HG03571 (cell line): Measurements from ENCODE around the gene KIF1A.
"Not testable (repeated sequence)": the region's sequence is repeated elsewhere in the genome, so short reads cannot be mapped to it uniquely, and the experiment has no call there.

Experiments
- ATAC-seq: cut with Tn5 transposase; IDR thresholded peaks from one replicate; pipeline ENCODE4 v1.9.1; 2021; ENCODE audit not compliant: unreplicated experiment

The KIF1A gene

DNA sequence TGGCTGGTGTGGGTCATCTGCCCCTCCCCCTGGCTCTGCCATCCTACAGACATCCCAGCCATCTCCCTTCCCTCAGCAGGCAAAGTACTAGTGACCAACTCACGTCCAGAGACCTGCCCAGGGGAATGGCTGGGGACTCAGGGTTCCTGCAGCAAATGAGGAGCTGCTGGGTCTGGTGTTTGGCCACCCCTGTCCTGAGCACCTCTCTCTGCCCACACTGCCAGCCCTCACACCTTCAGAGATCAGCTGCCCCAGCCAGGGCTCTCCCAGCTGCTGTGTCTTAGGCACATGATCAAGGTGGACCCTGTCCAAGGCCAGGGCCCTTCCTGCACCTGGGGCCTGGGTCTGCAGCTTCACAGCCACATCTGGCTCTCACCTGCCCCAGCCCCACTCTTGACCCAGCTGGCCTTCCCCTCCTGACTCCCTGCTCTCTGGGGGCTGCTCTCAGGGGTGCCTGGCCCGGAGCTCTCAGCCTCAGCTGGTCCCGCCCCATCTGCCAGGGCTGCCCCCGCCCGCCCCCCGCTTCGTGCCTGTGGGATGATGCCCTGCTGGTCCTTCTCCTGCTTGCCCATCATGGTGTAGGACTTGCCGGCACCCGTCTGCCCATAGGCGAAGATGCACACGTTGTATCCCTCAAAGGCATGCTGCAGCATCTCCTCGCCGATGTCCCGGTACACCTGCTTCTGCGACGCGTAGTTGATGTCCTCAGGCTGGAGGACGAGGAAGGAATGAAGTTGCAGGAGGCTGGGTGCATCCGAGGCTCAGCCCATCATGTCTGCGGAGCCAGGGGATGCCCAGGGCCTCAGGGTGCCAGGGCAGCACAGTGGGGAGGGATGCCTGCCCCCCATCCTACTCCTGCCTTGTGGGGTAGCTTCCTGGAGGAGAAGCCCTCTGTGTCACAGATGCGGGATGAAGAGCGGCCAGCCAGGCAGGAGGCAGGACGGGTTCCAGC lies 32.2 kb downstream of the KIF1A start:
- no peak for ATAC-seq

DNA sequence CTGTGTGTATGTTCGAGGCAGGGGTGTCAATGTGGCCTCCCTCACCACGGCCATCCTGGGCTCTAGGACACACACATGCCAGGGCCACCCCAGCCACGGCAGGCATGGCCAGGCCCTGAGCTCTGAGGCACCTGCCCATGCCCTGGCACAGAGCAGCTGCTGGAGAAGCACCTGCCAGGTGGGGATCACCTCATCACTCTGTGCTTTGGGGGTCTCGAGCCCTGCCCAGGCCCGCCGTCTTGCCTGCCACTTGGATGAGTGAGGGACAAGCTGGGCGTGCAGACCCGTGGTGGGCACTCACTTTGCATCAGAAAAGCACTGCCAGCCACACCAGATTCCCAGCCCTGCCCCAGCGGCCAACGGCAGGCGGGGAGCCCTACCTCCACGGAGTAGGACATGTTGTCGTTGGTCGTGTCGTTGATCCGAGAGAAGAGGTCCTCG lies 33.1 kb downstream of the KIF1A start:
- ATAC-seq: no peak

DNA sequence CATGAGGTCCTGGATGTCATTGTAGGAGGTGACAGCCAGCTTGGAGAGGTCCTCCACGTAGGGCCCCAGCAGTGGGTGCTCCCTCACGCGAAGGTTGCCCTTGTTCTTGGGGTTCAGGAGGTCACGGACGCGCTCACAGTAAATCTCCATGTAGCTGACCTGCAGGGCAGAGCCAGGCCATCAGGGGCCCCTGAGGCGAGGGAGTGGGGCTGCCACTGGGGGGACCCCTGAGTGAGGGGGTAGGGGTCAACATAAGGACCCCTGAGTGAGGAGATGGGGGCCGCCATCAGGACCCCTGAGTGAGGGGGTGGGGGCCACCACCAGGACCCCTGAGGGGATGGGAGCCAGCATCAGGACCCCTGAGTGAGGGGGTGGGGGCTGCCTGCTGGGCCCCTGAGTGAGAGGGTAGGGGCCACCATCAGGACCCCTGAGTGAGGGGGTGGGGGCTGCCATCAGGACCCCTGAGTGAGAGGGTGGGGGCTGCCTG lies 33.6 kb downstream of the KIF1A start:
- no peak for ATAC-seq

DNA sequence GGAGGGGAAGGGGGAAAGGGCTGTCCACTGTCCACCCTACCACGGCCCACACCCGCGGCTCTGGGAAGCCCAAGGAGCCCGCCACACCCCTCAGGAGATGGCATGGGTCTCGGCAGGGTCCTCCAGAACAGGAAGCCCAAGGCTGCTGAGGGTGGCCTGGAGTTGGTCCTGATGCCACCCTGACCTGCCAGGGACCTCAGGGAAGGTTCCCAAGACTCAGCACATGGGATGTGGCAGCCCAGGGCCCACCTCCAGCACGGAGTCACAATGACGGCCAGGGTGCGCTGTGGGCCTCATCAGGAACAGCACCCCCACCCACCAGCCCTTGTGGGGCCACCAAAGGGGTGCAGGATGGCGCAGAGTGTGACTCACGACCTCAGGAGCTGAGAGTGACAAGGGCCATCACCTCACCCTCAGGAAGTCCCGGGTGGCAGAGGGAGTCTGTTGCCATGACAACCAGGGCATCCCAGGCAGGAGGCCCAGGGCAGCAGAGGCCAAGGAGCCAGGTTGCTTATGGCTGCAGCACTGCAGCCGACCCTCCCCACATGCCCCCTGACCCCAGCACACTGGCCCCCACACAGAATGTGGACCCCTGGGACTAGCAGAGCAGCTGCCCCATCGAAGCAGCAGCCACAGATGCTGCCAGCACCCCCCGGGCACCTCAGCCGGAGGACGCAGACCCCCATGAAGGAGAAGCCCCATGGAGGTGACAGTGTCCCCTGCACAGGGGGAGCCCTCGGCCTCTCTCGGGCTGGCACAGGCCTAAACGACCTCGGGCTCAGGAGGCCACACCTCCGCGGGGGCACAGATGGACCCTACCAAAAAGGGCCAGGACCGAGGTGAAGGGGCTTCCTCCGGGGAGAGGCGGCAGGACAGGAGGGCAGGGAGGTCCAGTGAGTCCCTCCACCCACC lies 34.3 kb downstream of the KIF1A start:
- no peak for ATAC-seq

DNA sequence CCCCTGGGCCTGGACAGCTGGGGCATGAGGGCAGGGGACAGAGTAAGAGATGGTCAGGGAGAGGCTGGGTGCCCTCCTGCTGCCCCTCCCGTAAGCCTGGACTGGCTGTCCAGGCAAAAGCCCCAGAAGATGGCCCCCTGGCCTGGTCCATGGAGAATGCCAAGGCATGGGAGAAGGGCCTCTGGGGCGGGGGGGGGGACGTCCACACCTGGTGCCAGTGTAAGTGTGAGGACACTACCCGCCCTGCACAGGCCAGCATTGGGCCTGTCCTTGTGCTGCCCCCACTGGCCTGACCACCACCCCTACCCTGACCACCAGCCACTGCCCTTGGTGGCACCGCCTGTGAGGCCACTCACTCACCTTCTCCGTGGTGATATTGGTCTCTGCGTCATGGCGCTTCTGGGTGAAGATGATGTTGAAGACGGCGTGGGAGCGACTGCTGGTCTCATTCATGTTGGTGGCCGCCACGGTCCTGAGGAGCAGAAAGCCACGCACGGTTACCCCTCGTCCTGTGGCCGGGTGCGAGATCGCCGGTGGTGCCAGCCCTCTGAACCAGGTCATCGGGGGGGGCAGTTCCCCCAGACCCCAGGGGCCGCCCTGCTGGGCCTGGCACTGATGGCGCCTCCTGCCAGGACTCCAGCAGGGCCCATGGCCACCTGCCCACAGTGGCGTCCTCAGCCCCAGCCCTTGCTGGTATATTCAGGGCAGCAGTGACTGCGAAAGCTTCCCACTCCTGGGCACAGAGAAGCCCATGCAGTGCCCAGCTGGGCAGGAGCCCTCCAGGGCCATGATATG lies 35.2 kb downstream of the KIF1A start:
- no peak for ATAC-seq

DNA sequence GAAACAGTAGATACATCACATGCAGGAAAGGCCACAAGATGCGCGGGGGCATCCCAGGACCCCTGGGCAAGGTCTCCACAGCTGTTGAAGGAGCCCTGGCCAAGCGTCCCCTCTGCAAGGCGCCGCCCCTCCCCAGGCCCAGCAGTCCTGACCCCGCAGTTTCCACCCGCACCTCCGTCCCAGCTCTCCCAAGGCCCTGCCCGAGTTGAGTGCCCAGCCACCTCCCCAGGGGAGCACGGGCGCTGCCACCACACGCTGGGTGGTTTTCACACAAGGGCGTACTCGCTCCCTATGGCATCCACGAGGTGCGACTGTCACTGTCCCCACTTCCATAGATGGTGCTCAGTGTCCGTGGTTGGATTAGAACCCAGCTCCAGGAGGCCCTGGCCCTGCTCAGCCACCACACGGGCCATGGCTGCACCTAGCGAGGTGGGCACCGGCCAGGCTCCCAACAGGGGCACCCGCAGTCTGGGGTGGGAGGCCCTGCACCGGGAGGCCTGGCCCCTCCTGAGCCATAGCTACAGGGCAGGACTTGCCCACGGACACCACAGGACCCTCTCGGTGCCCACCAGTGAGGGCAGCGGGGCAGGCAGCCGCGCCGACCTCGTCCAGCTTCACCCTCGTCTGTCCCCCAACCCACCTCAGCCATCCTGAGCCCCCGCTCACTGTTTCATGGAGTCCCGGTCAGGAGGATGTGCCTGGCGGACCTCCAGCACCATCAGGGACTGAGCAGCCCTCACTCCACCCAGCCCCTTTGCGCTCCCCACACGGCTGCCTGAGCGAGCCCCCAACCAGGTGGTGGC lies 36.0 kb downstream of the KIF1A start:
- ATAC-seq: no peak

DNA sequence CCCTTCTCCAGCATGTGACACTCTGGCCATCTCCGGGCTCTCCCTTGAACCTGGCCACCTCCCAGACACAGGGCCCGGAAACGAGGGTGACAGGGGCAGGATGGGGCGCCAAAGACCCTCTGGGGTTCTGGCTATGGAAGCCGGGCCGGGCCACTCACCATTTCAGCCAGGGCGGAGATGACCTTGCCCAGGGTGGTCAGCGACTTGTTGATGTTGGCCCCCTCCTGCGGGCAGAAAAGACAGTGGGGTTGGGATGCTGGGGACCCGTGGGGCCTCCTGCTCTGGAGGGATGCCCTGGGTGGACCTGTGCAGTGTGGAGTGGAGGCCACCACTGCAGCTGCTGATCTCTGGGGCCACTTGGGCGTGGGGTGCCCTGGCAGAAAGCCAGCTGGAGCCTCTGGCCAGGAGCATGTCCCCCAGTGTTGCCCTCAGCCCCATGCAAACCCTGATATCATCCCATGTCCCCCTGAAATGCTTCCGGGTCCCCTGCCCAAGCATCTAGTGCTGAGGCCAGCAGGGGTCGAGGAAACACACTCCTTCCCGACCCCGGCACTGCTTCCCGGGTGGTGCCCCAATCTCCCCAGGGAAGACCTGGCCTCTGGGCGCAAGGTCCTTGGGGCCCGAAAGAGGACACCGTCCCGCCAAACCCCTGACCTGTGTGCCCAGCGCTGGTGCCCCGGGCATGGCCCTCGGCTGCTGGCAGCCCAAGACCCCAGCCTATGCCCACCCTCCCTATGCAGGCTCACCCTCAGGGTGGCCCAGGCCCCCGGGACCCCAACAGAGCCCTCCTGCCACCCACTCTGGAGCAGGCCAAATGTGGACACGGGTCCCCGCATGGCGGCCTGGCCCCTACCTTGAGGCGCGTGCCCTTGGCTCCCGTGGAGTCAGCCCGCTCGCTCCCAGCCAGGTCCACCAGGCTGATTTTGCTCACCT lies 36.9 kb downstream of the KIF1A start:
- ATAC-seq: no peak

DNA sequence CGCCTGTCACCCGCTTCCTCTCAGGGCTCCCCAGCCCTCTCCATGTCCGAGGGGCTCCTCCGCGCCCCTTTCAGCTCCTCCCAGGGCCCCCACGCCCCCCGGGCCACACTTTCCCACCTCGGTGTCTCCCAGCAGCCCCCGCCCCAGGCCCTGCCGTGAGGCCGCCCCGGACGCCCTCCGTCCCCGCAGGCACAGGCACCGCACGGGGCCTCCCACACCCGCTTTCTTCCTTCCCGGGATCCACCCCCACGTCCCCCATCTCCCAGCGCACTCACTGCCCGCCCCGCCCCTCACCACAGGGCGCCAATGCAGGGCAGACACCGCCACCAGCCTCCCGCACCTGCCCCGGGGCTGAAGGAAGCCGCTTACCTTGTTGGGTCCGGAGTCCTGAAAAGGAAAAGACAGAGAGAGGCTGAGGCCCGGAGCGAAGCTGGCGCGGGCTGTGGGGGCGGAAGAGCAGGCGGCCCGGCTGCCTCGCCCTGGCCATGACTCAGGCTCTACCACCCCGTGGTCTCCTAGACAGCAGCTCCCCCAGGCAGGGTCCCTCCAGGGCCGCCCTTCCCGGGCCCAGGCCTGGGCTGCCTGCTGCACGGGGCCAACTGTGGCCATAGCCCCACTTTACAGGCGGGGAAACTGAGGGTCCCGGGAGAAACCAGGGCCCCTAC lies 37.7 kb downstream of the KIF1A start:
- ATAC-seq: no peak

DNA sequence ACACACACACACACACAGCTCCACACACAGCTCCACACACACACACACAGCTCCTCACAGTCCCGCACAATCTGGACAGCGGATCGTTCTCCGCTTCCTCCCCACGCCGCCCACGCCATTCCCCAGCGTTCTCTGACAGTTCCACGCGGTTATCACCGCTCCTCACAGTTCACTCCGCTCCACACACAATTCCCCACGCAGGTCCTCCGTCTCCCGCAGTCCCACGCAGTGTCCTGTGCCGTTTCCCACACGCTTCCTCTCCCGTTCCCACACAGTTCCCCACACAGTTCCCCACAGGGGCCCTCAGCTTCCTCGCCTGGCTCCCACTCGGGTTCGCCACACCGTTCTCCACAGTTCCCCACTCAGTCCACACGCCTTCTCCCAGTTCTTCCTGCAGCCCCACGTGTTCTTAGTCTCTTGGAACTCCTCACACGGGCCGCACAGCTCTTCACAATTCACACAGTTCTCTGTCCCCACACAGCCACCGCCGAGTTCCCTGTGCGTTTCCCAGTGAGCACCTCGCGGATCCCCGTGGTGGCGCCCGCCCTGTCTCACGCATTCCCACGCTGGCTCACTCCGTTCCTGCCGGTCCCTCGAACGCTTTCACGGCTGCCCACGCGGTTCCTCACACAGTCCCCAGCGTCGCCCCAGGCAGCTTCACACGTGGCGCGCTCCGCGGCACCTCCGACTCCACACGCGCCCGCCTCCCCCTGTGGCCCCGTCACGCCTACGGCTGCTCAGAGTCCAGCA lies 38.4 kb downstream of the KIF1A start:
- ATAC-seq: no peak

DNA sequence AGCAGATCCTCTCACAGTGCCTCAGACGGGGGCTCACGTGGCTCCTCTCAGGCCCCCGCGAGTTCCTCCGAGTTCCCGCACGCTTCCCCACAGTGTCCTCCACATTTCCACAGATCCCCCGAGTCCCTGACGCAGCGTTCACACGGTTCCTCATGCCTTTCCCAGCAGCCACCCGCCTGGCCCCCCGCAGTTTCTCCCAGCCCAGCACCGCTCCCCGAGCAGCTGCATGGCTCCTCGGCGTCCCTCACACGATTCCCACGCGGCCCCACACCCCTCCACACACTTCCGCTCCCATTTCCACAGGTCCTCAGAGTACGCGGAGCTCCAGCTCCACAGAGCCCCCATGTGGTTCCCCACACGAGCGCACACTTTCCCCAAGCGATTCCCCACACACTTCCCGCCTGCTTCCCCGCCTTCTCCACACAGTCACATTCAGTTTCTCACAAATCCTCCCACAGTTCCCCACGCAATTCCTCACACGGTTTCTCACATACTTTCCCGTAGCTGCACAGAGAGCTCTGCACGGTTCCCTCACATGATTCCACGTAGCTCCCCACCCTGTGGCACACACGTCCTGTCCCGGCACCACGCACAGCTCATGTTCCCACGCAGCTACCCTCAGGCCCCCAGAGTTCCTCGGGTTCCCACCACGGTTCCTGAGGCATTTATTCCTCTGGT lies 39.9 kb downstream of the KIF1A start:
- no peak for ATAC-seq

DNA sequence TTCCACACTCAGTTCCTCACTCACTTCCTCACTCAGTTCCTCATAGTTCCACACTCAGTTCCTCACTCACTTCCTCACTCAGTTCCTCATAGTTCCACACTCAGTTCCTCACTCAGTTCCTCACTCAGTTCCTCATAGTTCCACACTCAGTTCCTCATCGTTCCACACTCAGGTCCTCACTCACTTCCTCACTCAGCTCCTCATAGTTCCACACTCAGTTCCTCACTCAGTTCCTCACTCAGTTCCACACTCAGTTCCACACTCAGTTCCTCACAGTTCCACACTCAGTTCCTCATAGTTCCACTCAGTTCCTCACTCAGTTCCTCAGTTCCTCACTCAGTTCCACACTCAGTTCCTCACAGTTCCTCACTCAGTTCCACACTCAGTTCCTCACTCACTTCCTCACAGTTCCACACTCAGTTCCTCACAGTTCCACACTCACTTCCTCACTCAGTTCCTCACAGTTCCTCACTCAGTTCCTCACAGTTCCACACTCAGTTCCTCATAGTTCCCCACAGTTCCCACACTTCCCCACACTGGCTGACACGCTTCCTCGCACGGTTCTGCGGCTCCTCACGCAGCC lies 40.7 kb downstream of the KIF1A start:
- ATAC-seq: not testable (repeated sequence)

DNA sequence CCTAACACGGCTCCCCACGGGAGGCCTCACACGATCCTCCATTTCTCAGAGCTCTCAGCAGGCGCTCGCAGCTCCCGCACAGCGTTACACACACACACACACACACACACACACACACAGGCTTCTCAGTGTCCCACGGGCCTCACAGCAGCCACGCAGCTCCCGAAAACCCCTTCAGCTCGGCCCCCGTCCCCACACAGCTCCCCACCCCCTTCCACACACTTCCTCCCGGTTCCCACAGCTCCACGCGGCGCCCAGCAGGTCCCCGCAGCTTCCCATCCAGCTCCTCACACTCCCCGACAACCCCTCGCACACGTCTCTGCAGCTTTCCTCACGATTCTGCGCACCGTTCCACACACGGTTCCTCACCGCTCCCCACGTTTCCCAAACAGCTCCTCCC lies 41.6 kb downstream of the KIF1A start:
- ATAC-seq: no peak

DNA sequence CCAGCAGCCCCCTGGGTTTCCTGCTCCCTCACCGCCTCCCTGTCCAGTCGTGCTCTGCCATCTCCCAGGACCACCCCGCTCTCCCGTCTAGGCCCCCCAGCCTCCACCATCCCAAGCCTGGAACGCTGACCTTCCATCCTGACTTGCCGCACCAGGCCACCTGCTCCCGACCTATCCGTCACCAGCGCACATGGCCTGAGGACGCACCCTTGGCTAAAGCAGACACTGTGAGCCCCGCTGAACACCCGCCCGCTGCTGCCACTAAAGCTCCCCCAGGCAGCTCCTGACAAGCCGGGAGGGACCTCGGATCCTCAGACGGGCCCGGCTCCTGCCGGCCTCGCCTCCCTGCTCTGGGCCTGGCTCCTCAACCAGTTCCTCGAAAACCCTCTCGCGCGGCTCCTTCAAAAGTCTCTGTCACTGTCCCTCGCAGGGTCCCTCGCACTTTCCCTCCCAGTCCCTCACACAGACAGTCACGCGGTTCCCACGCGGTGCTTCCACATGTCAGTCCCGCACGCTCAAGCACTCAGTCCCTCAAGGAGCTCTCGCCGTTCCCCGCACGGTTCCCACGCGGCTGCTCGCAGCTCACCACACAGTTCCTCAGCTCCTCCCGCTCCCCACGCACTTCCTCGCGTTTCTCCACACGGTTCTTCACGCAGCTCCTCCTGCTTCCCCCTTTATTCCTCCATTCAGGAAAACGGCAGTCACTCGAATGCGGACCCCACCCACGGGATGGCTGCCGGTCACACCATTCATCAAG lies 42.4 kb downstream of the KIF1A start:
- no peak for ATAC-seq

DNA sequence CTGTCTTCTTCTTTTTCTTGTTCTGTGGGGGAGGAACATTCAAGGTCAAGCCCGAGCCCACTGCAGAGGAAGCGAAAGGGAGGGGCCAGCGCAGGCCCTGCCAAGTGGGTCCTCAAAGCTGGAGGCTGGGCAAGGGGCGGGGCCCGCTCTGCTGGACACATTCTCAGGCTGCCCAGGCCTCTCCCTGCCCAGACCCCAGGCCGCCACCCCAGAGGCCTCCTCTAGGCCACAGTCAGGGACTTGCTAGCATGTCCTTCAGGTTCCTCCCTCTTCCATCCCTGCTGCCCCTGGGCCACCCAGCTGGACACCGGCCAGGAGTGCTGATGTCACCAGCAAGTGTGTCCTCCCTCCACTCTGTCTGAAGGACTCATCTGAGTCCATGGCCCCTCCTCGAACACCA lies 44.1 kb downstream of the KIF1A start:
- no peak for ATAC-seq

DNA sequence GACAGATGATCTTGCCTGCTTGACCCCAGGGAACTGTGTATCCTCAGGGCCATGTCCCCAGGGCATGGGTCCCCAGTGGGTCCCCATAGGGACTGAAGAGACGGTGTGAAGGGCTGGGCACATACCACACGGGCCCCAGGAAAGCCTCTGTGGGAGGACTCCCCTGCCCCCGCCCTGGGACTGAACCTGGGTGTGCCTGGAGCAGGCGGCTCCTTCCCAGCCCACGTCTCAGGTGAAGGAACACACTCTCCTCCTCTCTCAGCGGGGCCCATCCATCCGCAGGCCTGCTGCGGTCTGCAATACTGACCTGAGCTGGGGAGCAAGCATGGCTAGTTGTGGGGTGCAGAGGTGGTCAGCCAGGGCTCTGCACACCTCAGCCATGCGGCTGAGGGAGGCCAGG lies 45.2 kb downstream of the KIF1A start:
- ATAC-seq: no peak

DNA sequence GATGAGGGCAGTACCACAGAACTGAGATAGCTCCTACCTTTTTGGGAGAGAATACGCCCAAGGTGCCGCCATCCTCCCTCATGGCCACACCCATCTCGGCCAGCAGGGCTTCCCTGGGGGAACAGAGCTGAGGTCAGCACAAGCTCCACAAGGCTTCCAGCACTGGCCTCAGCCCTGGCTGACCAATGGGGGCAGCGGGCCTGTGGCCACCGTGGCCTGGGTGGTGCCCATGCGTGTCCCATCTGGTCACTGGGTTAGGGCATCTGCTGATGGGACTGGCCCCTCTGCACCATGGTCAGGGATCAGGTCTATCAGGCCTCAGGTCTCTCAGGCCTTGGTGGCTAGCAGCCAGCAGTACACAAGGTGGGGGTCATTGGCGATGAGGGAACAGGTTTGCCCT lies 50.9 kb downstream of the KIF1A start:
- ATAC-seq: no peak
